GM19193 (cell line): Measurements from ENCODE around the gene TNFRSF1A.

Source experiments
- POLR2A ChIP-seq: IDR thresholded peaks from 4 replicates; pipeline ENCODE4 v1.6.1; 2011; ENCODE audit not compliant: insufficient read depth, insufficient read length; ENCODE audit errors: extremely low read depth

Gene TNFRSF1A

GRCh38 chr12:6341417-6342139, at the start of gene TNFRSF1A:
Gene TNFRSF1A, minus strand, starts transcription at chr12:6342076. Its CDS starts 262 bp downstream, at chr12:6341814.
- peak; percentile 56 for TF ChIP-seq POLR2A

DNA sequence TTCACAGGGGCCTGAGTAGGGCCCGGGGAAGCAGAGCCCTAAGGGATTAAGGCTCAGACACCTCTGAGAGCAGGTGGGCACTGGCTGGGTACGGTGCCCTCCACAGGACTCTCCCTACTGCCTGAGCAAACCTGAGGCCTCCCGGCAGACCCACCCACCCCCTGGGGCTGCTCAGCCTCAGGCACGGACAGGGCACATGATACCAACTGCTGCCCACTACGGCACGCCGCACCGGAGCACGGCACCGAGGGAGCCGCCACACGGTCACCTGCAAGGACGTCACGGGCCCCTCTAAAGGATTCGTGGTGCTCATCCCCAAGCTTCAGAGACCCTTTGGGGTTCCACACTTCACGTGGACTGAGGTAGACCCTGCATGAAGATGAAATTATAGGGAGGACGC, 49.1 kb upstream of the TNFRSF1A start:
- no peak for TF ChIP-seq POLR2A

GRCh38 chr12:6390084-6390799, 48.4 kb upstream of the TNFRSF1A start:
- no peak for TF ChIP-seq POLR2A

GRCh38 chr12:6387541-6387940, 45.7 kb upstream of the TNFRSF1A start:
- TF ChIP-seq POLR2A = no peak

DNA sequence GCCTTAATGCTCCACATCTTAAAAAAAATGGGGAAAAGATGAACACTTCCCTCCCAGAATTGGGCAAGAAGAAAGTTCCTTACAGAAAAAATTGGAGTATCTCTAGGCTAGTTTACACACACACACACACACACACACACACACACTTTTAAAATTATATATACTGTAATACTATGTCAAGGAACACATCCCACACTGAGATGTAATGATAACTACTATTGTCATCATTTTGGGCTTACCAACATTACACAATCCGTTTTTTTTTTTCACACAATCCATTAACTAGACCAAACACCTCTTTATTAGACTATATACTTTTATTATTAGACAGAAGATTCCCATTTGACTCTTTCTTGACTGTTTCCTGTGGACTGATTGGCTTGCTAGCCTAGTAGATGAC, 44.6 kb upstream of the TNFRSF1A start:
- TF ChIP-seq POLR2A = no peak

DNA sequence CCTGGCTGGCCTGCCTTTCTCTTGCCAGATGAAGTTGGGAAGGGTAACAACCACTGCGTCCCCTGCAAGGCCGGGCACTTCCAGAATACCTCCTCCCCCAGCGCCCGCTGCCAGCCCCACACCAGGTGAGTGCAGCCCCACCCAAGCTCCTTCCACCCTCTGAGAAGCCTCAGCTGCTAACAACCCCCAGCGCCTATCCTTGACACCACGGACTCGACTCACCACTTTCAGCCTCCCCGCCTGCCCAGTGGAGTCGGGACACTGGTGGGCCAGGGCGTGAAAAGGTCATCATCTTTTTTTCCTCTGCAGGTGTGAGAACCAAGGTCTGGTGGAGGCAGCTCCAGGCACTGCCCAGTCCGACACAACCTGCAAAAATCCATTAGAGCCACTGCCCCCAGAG, 44.2 kb upstream of the TNFRSF1A start:
- TF ChIP-seq POLR2A = no peak

- no peak for TF ChIP-seq POLR2A
Measured at GRCh38 chr12:6384499-6385436, 42.9 kb upstream of the TNFRSF1A start.

- no peak for TF ChIP-seq POLR2A
Measured at GRCh38 chr12:6383572-6384498, 42.0 kb upstream of the TNFRSF1A start, which contains the start of gene LTBR. Gene LTBR, plus strand, starts transcription at chr12:6384162. Its CDS starts 197 bp downstream, at chr12:6384359.

DNA sequence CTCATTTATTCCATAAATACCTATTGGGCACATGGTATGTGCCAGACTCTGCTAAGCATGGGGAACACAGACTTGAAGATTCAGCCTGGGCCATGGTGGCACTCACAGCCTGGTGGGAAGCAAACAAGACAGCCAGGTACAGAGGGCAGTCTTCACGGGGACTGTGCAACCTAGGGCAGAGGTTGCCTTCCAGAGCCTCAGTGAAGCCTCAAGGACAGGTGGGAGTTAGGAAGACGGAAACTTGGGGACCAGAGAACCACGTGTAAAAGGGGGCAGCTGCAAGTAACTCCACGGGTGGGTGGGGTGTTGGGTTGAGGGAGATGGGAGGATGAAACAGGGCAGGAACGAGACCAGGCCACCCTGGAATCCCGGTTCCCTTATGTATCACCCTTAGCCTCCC, 41.1 kb upstream of the TNFRSF1A start:
- TF ChIP-seq POLR2A = no peak

DNA sequence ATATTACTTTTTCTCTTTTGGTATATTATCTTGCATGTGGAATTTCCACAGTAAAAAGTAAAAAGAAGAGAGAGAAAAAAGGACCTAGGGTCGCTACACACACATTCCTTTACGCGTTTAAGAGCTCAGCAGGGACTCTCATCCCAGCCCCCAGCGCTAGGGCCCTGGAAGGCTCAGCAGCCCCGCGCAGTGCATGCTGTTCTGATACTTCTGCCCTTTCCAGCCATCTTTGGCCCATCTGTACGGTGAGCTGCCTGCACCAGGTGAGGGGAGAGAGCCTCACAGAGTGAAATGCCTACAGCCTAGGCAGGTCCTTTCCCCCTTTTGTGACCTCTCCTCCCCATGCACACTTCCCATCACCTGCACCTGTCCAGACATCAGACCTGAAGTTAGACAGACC, 40.5 kb upstream of the TNFRSF1A start:
- TF ChIP-seq POLR2A = no peak

- no peak for TF ChIP-seq POLR2A
Measured at GRCh38 chr12:6380141-6381121, 38.6 kb upstream of the TNFRSF1A start.

DNA sequence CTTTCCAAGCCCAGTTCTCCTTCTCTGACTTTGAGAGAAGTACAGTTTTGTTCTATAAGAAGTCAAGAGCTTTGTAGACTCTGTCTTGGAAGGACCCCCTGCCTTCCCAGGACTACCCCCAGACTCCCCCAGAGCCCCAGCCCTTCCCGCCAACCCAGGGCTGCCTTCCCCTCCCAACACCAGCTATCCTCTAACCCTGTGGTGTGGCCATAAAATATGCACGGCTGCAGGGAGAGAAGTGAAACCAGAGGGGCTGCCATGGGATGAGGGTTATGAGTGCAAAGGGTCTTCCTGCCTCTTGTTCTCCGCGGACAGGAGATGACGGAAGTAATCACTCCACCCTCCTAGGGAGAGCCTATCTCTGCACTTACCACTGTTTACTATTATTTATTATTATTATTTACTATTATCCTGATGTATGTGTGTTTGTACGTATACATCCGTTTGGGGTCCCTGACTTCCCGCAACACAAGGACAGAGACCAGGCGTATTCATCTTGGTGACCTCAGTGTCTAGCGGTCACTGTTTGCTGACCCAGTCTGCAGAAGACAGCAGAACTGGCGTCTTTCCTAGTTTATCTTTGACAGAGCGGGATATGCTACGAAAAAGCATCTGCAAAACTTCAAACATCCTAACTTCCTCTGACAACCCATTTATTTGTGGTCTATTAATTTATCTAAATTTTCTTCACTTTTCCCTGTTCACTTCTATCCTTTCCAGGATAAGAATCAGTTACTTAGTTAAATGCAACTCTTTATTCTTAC, 37.0 kb upstream of the TNFRSF1A start:
- no peak for TF ChIP-seq POLR2A
